OCI-LY7 (cell line): ENCODE measurements around the gene ADGRL2.

ENCODE experiments used
- CTCF ChIP-seq: fragments of 200-600 bp; sonication (generic); conservative IDR thresholded peaks from 2 replicates; pipeline ENCODE4 v1.5.1; 2014; ENCODE audit warnings: mild to moderate bottlenecking, antibody characterized with exemption, low read length, moderate library complexity, mixed read lengths
- EZH2phosphoT487 ChIP-seq: fragments of 200-600 bp; sonication (generic); IDR thresholded peaks from 2 replicates; pipeline ENCODE4 v1.6.1; 2018; ENCODE audit warnings: low read depth, borderline replicate concordance, mild to moderate bottlenecking, mixed run types, antibody characterized with exemption, low read length, moderate library complexity, mixed read lengths

- TF ChIP-seq CTCF, result no peak
- no peak for TF ChIP-seq EZH2phosphoT487
Observed at GRCh38 chr1:81802707-81803430, 2.1 kb downstream of the ADGRL2 start.
